GM18505 (cell line): ENCODE measurements around the gene RPL19.
A peak's percentile ranks its signal among the peaks of the same experiment; 100 is the strongest.

Experiments
- ATAC-seq: cut with Tn5 transposase; IDR thresholded peaks from one replicate; pipeline ENCODE4 v1.9.1; 2021; ENCODE audit not compliant: unreplicated experiment
- POLR2A ChIP-seq: IDR thresholded peaks from 4 replicates; pipeline ENCODE4 v1.6.1; 2011; ENCODE audit warnings: borderline replicate concordance; ENCODE audit not compliant: insufficient read depth, insufficient read length; ENCODE audit errors: extremely low read depth

The RPL19 gene

DNA sequence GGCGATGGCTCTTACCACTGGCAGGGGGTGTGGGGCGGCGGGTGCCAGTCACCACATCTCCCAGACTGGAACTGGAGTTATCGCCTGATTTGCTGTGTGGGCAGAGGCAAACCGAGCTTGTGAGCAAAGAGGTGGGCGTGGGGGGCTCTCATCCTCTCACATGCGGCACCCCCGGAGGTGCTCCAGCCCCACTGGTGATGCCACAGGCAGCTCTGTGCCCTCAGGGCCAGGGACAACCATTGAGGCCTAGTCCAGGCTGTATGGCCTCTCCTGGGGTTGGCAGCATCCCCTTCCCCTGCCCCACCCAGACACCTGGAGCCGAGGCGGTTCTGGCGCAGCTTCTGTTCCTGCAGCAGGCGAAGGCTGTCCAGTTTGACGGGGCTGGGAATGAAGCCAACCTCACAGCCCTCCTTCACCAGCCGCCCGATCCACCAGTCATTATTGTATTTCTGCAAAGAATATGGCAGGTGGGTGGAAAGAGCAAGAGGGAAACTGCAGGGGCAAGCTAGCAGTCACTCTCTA lies 13.5 kb upstream of the RPL19 start:
- no peak for ATAC-seq
- no peak for TF ChIP-seq POLR2A

DNA sequence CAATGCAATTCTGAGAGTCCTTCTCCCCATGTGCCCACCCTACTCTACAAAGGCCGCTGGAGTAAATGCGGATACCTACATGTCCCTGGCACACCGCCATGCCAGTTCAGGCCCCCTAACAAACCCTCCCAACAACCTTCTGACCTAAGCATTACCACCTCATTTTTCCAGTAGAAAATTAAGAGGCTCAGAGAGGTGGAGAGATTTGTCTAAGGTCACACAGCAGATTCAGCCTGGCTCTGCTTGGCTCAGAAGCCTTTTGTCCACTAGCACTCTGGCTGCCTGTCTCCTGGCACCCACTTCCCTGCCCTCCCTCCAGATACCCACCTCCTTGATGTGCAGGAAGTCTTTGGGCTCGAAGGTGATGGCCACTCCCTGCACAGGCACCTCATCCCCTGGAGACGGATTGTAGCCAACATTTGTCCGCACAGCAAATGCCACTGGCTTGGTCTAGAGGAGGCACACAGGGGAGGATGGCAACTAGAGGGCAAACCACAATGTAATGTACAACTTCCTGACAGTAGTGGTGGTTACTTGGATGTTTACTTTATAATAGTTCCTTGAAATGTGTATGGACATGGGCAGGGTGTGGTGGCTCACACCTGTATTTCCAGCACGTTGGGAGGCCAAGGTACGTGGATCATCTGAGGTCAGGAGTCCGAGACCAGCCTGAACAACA lies 12.8 kb upstream of the RPL19 start:
- TF ChIP-seq POLR2A = no peak
- no peak for ATAC-seq

DNA sequence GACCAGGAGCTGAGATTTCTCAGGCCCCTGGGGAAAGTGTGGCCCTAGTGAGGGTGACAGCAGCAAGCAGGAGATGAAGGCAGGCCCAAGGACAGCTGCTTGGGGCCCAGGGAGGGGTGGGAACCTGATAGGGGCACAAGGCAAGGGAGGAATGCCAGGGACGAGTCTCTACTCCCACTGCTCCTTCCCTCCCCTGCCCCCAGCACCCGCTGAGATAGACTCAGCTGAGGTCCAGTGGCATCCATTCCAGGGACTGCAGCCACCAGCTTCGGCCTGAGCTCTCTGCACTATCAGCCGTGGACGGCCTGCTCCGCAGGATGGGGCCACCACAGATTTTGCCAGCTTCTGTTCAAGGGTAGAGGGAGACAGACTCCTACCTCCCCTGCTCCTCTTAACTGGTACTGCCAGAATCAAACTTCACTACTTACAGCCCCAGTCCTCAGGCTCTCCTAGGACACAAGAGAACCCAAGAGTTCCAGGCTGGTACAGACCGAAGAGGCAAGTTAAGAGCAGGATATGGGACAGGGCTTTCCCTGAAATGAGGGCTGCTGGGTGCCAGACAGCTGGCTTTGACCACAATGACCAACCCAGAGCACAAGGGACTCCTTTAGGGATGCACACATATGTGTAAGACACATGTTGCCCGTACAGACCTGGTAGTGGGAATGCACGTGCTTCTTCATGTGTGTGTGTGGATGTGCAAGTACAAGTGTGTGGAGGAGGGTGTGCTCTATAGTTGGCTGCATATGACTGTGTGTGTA lies 8.2 kb upstream of the RPL19 start:
- TF ChIP-seq POLR2A = no peak
- ATAC-seq = no peak

GRCh38 chr17:39192901-39193300 lies 7.2 kb upstream of the RPL19 start:
- ATAC-seq = no peak
- no peak for TF ChIP-seq POLR2A

DNA sequence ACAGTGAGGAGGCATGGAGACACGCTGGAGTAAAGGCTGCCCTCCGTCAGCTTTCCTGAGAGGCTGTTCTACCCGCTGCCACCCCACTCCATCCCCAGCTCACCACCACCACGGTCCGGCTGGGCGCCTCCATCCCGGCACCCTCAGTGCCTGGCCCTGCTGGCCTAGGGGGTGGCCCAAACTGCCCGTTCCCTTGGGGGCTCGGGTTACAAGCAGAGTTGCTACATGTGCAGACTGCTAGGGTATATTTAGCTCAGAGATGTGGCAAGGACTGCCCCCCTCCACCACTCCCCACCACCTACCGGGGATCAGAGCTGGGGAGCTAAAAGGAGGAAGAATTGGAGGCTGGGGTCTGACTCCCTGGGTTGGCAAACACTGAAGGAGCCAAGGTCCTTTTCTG lies 6.7 kb upstream of the RPL19 start:
- TF ChIP-seq POLR2A = no peak
- ATAC-seq = no peak

DNA sequence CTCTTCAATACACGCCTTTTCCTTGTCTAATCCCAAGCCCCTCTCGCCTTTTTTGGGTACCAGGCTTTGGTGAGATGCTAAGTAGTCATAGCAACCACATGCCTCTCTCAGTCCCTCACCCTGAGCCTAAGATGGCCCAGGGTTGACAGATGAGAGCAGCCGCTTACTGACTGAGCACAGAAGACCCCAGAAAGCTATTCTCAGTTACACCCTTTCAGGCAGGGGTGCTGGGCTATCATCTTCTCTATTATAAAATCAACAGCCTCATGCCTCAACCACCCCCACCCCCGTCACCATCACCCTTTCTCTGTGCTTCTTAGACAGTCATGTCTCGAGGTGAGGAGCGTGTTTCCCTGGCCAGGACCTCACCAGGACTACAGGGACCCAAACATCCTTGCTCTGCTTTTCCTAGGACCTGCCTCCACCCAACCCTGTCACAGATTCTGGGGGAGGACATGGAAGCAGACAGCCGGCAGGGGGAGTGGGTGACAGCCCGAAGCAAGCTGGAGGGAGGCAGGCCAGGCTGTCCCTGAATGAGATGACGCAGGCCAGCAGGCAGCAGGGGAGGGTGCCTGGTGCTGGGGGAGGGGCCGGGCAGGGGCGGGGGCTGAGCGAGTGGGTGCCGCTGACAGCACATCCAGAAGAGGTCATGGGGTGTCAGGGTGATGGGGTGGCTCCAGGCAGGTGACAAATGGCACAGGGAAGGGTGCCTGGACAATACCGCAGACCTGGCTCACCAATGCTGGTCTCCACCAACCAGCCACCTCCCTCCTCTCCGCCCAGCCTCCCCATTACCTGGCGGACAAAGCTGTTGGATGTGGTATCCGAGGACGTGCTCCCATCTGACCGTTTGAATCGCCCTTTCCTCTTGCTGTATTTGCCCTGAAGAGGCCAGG lies 5.7 kb upstream of the RPL19 start:
- no peak for TF ChIP-seq POLR2A
- no peak for ATAC-seq

- ATAC-seq = no peak
- TF ChIP-seq POLR2A = no peak
These were observed 5.0 kb upstream of the RPL19 start for GRCh38 chr17:39194985-39195524.

- ATAC-seq = no peak
- no peak for TF ChIP-seq POLR2A
These were observed 4.4 kb upstream of the RPL19 start for GRCh38 chr17:39195568-39196160.

DNA sequence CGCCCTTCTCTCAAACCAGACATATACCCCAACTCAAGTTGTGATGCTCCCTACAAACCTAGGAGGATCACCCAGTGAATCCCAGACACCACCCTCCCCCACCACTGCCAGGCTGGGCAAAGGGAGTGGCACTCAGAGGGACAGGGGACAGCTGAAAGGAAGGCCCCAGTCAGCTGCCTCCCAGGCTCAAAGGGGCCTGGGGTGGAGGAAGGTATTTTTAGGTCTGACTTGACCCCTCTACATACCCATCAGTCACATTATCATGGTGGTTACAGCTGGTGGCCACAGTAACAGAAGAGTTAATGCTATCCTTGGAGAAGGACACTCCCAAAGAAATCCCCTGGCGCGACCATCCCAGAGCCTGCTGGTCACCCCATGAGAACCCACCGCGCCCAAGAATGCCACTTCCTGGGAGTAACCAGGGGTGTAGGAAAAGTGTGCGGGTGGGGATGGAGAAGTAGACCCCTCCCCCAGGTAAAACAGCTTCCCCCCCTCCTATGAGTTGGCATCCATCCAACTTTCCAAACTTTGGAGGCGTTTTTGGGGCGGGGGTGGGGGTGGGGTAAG lies 3.8 kb upstream of the RPL19 start:
- ATAC-seq = no peak
- no peak for TF ChIP-seq POLR2A

DNA sequence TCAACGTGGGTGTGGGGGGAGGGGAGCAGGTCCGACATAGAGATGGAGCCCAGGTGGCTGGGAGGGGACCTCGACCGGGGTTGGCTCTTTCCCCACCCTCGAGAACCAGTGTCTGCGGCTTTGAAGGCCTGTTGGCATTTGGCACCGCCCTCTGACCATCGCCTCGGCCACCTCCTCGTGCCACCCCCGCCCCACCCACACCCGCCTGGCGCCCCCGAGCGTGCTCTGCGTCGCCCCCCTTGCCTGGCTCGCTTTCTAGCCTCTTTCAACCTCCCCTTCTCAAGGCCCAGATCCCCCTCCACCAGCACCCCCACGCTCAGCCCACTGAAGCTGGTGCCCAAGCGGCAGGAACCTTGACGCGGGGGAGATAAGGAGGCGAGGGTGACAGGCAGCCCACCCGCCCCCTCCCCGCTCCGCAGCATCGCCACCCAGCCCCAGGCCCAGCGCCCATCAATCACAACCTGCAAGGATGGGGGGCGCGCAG lies 3.2 kb upstream of the RPL19 start:
- no peak for ATAC-seq
- TF ChIP-seq POLR2A = no peak

DNA sequence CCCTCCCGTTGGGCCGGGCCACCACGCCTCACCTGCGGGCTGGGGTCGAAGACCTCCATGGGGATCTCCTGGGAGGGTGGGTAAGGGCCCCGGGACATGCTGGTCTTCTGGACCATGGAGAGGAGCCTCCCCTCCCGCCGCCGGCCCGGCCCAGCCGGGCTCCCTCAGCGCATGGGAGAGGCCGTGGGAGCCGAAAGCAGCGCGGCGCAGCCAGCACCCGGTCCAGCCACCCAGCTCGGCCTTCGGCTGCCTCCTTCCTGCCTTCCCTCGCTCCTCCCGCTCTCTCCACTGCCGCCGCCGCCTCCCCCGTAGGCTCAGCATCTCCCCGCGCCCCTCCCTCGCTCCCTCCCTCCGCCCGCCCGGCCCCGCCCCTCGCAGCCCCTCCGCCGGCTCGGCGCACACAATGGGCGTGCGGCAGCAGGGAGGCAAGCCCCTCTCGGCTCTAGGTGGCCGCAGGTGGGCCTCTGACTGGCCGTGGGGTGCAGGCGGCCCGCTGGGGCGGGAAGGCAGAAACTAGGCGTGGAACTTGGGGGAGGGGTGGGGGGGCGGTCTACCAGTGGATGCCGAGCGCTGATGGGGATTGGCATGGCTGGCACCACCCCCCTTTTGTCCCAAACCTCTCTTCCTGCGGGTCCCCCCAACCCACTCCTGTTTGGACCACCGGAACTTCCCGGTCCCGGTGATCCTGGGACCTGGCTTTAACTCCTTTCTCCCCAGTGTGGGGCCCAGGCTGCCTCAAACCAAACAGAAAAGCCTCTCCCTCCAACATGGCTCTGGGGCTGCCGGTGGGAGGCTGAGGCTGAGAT lies 2.5 kb upstream of the RPL19 start, which contains the start of gene CACNB1:
TSS of gene CACNB1 (minus strand) at position 290 of the 806 bp plus-strand sequence. CDS start at position 116, 174 bp downstream.
- TF ChIP-seq POLR2A = peak; percentile 73
- ATAC-seq = no peak
